ENCODE measurements around the gene FIGLA.

FIGLA gene

GRCh38 chr2:70735071-70735470 is 55.4 kb downstream of the FIGLA start:
- Histone ChIP-seq H3K9me3 (ENCODE audit: control insufficient read depth, insufficient read depth, low read length) (no peaks in the 10 kb centered on the region), H3K27ac (ENCODE audit: low read depth, low read length) (no peak overlapping the region), H3K27me3 (ENCODE audit: control insufficient read depth, low read length) (peaks cover 7% of the 10 kb centered on the region; the same call in 1 of the 2 replicates), H3K4me1 (ENCODE audit: control insufficient read depth, low read length) (peaks cover 8% of the 10 kb centered on the region), H4K20me1 (ENCODE audit: control insufficient read depth, insufficient read depth, low read depth, low read length) (no peaks in the 10 kb centered on the region), H3K4me2 (ENCODE audit: low read length) (0 out of 2 replicates have a peak overlapping the region, but pooled peaks have one; percentile 14), H3F3A (ENCODE audit: control insufficient read depth, insufficient read depth) (no peaks in the 10 kb centered on the region), H3K4me3 (ENCODE audit: low read length) (no peak overlapping the region), H3K36me3 (ENCODE audit: control insufficient read depth, low read length) (no peaks in the 10 kb centered on the region), H3K9me2 (replicated peaks; ENCODE audit: control insufficient read depth, low read length) (no peaks in the 10 kb centered on the region), H3K79me2 (ENCODE audit: control insufficient read depth, low read length) (no peaks in the 10 kb centered on the region)
- TF ChIP-seq CTCF (IDR thresholded peaks at IDR 0.05; ENCODE audit: low read depth, low read length, poor library complexity, severe bottlenecking) (no peak), EZH2phosphoT487 (IDR thresholded peaks at IDR 0.05; ENCODE audit: borderline replicate concordance, low read length) (no peak)

- no peaks in the 10 kb centered on the region for H3K36me3 ChIP-seq (ENCODE audit: control insufficient read depth, low read length)
- H4K20me1 ChIP-seq (ENCODE audit: control insufficient read depth, insufficient read depth, low read depth, low read length): no peaks in the 10 kb centered on the region
- no peaks in the 10 kb centered on the region for H3F3A ChIP-seq (ENCODE audit: control insufficient read depth, insufficient read depth)
- H3K4me1 ChIP-seq (ENCODE audit: control insufficient read depth, low read length): peaks cover 8% of the 10 kb centered on the region
- H3K79me2 ChIP-seq (ENCODE audit: control insufficient read depth, low read length): no peaks in the 10 kb centered on the region
- H3K4me3 ChIP-seq (ENCODE audit: low read length): no peak overlapping the region
- no peaks in the 10 kb centered on the region for H3K9me2 ChIP-seq (replicated peaks; ENCODE audit: control insufficient read depth, low read length)
- no peak overlapping the region for H3K4me2 ChIP-seq (ENCODE audit: low read length)
- H3K27ac ChIP-seq (ENCODE audit: low read depth, low read length): no peak overlapping the region
- H3K9me3 ChIP-seq (ENCODE audit: control insufficient read depth, insufficient read depth, low read length): no peaks in the 10 kb centered on the region
- TF ChIP-seq EZH2phosphoT487 (IDR thresholded peaks at IDR 0.05; ENCODE audit: borderline replicate concordance, low read length): no peak
- TF ChIP-seq CTCF (IDR thresholded peaks at IDR 0.05; ENCODE audit: low read depth, low read length, poor library complexity, severe bottlenecking): no peak
- peaks cover 7% of the 10 kb centered on the region; the same call in 1 of the 2 replicates for H3K27me3 ChIP-seq (ENCODE audit: control insufficient read depth, low read length)
These were observed 56.7 kb downstream of the FIGLA start for GRCh38 chr2:70733646-70734180.

GRCh38 chr2:70732766-70733645 is 57.4 kb downstream of the FIGLA start:
- no peak overlapping the region for H3K4me2 ChIP-seq (ENCODE audit: low read length)
- peaks cover 8% of the 10 kb centered on the region for H3K4me1 ChIP-seq (ENCODE audit: control insufficient read depth, low read length)
- no peaks in the 10 kb centered on the region for H3K36me3 ChIP-seq (ENCODE audit: control insufficient read depth, low read length)
- peaks cover 7% of the 10 kb centered on the region; the same call in 1 of the 2 replicates for H3K27me3 ChIP-seq (ENCODE audit: control insufficient read depth, low read length)
- H3F3A ChIP-seq (ENCODE audit: control insufficient read depth, insufficient read depth): no peaks in the 10 kb centered on the region
- H3K4me3 ChIP-seq (ENCODE audit: low read length): no peak overlapping the region
- TF ChIP-seq CTCF (IDR thresholded peaks at IDR 0.05; ENCODE audit: low read depth, low read length, poor library complexity, severe bottlenecking) (no peak), EZH2phosphoT487 (IDR thresholded peaks at IDR 0.05; ENCODE audit: borderline replicate concordance, low read length) (no peak)
- no peaks in the 10 kb centered on the region for H4K20me1 ChIP-seq (ENCODE audit: control insufficient read depth, insufficient read depth, low read depth, low read length)
- H3K9me3 ChIP-seq (ENCODE audit: control insufficient read depth, insufficient read depth, low read length): no peaks in the 10 kb centered on the region
- H3K79me2 ChIP-seq (ENCODE audit: control insufficient read depth, low read length): no peaks in the 10 kb centered on the region
- H3K27ac ChIP-seq (ENCODE audit: low read depth, low read length): no peak overlapping the region
- no peaks in the 10 kb centered on the region for H3K9me2 ChIP-seq (replicated peaks; ENCODE audit: control insufficient read depth, low read length)

Measured in DOHH2 (cell line).